ENCODE results near the gene HAL. TPM values are rescaled to one million over a fixed set of nuclear protein-coding genes. Genes with fewer than 3 reads are reported as not detected.

The HAL gene
- total and polyA plus RNA-seq, 2 of the 4 experiments (the other 2 are of a cell fraction), result under 0.01 to 0.02 TPM

- no peak overlapping the region for H3K27ac ChIP-seq (ENCODE audit: insufficient read depth, low read length)
- H2AK9ac ChIP-seq (replicated peaks; ENCODE audit: low read depth, low read length, poor library complexity), result no peak overlapping the region
- BruUV-seq (replicated peaks), result no TSS peak
- H3K9me1 ChIP-seq (ENCODE audit: insufficient read depth, low read length), result peaks cover 3% of the 10 kb centered on the region; the same call in 1 of the 2 replicates
- H4K20me1 ChIP-seq (ENCODE audit: insufficient read depth, low read length), result no peaks in the 10 kb centered on the region
- no peak overlapping the region for H3K23ac ChIP-seq (ENCODE audit: low read depth, low read length)
- no peak overlapping the region for H2AFZ ChIP-seq (replicated peaks; ENCODE audit: low read length, poor library complexity)
- DNase-seq, result no peak
- TF ChIP-seq CEBPB (IDR thresholded peaks at IDR 0.05; ENCODE audit: low read depth, low read length) (peak; percentile 30; the same call in 1 of the 2 replicates), CHD1 (IDR thresholded peaks at IDR 0.05; ENCODE audit: low read depth, low read length) (no peak)
- H2BK15ac ChIP-seq (ENCODE audit: low read depth, low read length), result no peak overlapping the region
- no peaks in the 10 kb centered on the region for H3K27me3 ChIP-seq (ENCODE audit: control insufficient read depth, insufficient read depth, low read length)
- no peak overlapping the region for H2BK5ac ChIP-seq (ENCODE audit: low read depth, low read length, poor library complexity, severe bottlenecking)
- dilution Hi-C loops (cut with HindIII; ENCODE audit: low sequenced_read_pairs, unreplicated experiment) (no loop called here), intact Hi-C loops (cut with micrococcal nuclease) (no loop called here), in situ Hi-C loops (cut with MboI; ENCODE audit: low sequenced_read_pairs) (no loop called here)
- ChIA-PET CTCF (no interaction called here), POLR2A (ENCODE audit: unreplicated experiment) (no interaction called here)
- H3K4me2 ChIP-seq (ENCODE audit: low read depth, low read length), result no peak overlapping the region
- H3K4ac ChIP-seq (ENCODE audit: low read depth, low read length), result no peak overlapping the region
- ATAC-seq (ENCODE audit: low read depth), result no peak
- H3K79me1 ChIP-seq (ENCODE audit: low read depth in 1 of 2, low read length in 2 of 2), result no peaks in the 10 kb centered on the region; a peak in 1 of 4 replicates
- H2AK5ac ChIP-seq (ENCODE audit: low read depth, low read length), result no peak overlapping the region
- H3K18ac ChIP-seq (ENCODE audit: low read depth, low read length), result no peak overlapping the region
- H2BK120ac ChIP-seq (ENCODE audit: low read depth, low read length), result no peak overlapping the region
- H3K14ac ChIP-seq (replicated peaks; ENCODE audit: low read depth, low read length), result no peak overlapping the region
- H4K91ac ChIP-seq (ENCODE audit: insufficient read depth, low read depth, low read length), result no peak overlapping the region
- no peak overlapping the region for H4K8ac ChIP-seq (ENCODE audit: low read depth in 2 of 2, low read length in 2 of 2)
- no peak overlapping the region for H3K9ac ChIP-seq (ENCODE audit: low read depth, low read length)
- H4K5ac ChIP-seq (ENCODE audit: low read depth, low read length), result no peak overlapping the region
- H3K4me3 ChIP-seq (ENCODE audit: insufficient read depth, low read depth, low read length), result no peak overlapping the region
- peaks cover 13% of the 10 kb centered on the region for H3K36me3 ChIP-seq (ENCODE audit: control insufficient read depth, insufficient read depth, low read length)
- no peaks in the 10 kb centered on the region for H3K9me3 ChIP-seq (ENCODE audit: control insufficient read depth, insufficient read depth, low read length)
- WGBS, 2 experiments (ENCODE audit: extremely low coverage in 2 of 2, insufficient read length in 1 of 2), result no CpG with 5 or more reads among the region's 1 CpG
- no peak overlapping the region for H2BK20ac ChIP-seq (ENCODE audit: low read depth, low read length)
- no peak overlapping the region for H3K56ac ChIP-seq (ENCODE audit: extremely low read depth, insufficient read depth, low read length)
- H3K4me1 ChIP-seq (ENCODE audit: control insufficient read depth, insufficient read depth, low read length), result no peaks in the 10 kb centered on the region
Observed at GRCh38 chr12:96026331-96026730, 30.2 kb upstream of the HAL start.
